CD14-positive monocyte (primary cell): ENCODE data around the gene SLC5A12. TPM values are rescaled to one million over a fixed set of nuclear protein-coding genes. Genes with fewer than 3 reads are reported as not detected.

Experiments used
- DNase-seq, 3 donors: peaks; one replicate each; pipeline ENCODE4 v3.0.0-alpha.2; 2011 to 2022
- H2AFZ ChIP-seq: 2 replicates; pipeline ENCODE4 v1.6.0; 2012; ENCODE audit warnings: mild to moderate bottlenecking, low read depth, low read length, inconsistent platforms; ENCODE audit not compliant: insufficient read depth, poor library complexity, severe bottlenecking
- H3K27ac ChIP-seq, 2 donors: 1 replicate in 1 of 2; 2 replicates in 1 of 2; pipeline ENCODE4 v1.5.1; 2012 to 2013; ENCODE audit warnings: low read length in 2 of 2, control low read depth in 1 of 2, inconsistent platforms in 1 of 2, low read depth in 1 of 2, mild to moderate bottlenecking in 1 of 2
- H3K27me3 ChIP-seq, 2 donors: one replicate each; pipeline versions ENCODE4 v1.6.0 to v1.6.1; 2011 to 2013; ENCODE audit warnings: low read length in 2 of 2; ENCODE audit not compliant: control insufficient read depth in 2 of 2, insufficient read depth in 2 of 2
- H3K36me3 ChIP-seq, 2 donors: replicated peaks in 1 of 2; 1 replicate in 1 of 2; 2 replicates in 1 of 2; pipeline versions ENCODE4 v1.5.1 to v1.6.1; 2012 to 2013; ENCODE audit warnings: low read length in 2 of 2, control low read depth in 1 of 2, inconsistent platforms in 1 of 2, mild to moderate bottlenecking in 1 of 2; ENCODE audit not compliant: insufficient read depth in 2 of 2, control insufficient read depth in 1 of 2
- H3K4me1 ChIP-seq, 2 donors: 1 replicate in 1 of 2; 2 replicates in 1 of 2; pipeline versions ENCODE4 v1.5.1 to v1.6.1; 2012 to 2013; ENCODE audit warnings: low read length in 2 of 2, control low read depth in 1 of 2, inconsistent platforms in 1 of 2, mild to moderate bottlenecking in 1 of 2, moderate library complexity in 1 of 2; ENCODE audit not compliant: insufficient read depth in 2 of 2, control insufficient read depth in 1 of 2
- H3K4me2 ChIP-seq: replicated peaks from 2 replicates; pipeline ENCODE3; 2012; ENCODE audit warnings: low read length, moderate library complexity, mild to moderate bottlenecking; ENCODE audit not compliant: poor library complexity, severe bottlenecking; ENCODE audit errors: extremely low read depth
- H3K4me3 ChIP-seq, 3 experiments: fragments of 200-600 bp in 1 of 3; sonication (generic) in 1 of 3; replicated peaks in 1 of 3; 1 replicate in 2 of 3; 2 replicates in 1 of 3; pipeline ENCODE4 v1.5.1; 2011 to 2013; ENCODE audit warnings: low read length in 3 of 3, mild to moderate bottlenecking in 3 of 3, control low read depth in 2 of 3, low read depth in 2 of 3, inconsistent platforms in 1 of 3, moderate library complexity in 1 of 3
- H3K79me2 ChIP-seq: 2 replicates; pipeline ENCODE4 v1.6.0; 2012; ENCODE audit warnings: mild to moderate bottlenecking, control low read depth, inconsistent platforms, low read length, moderate library complexity; ENCODE audit not compliant: insufficient read depth
- H3K9ac ChIP-seq: 2 replicates; pipeline ENCODE4 v1.6.0; 2017; ENCODE audit warnings: low read length, mild to moderate bottlenecking; ENCODE audit not compliant: insufficient read depth, poor library complexity, severe bottlenecking
- H3K9me3 ChIP-seq, 2 donors: replicated peaks in 1 of 2; 1 replicate in 1 of 2; 2 replicates in 1 of 2; pipeline versions ENCODE4 v1.5.1 to v1.6.1; 2012 to 2013; ENCODE audit warnings: low read length in 2 of 2, control low read depth in 1 of 2; ENCODE audit not compliant: control insufficient read depth in 1 of 2, insufficient read depth in 1 of 2
- H4K20me1 ChIP-seq: 2 replicates; pipeline ENCODE4 v1.6.0; 2012; ENCODE audit warnings: mild to moderate bottlenecking, low read length, control low read depth, moderate library complexity; ENCODE audit not compliant: insufficient read depth
- H3K27ac Mint-ChIP-seq, 7 donors: one replicate each; pipeline ENCODE4 v1.8.0; 2020; ENCODE audit warnings: mild to moderate bottlenecking in 7 of 7, mixed read lengths in 7 of 7, moderate library complexity in 6 of 7, inconsistent platforms in 2 of 7
- H3K27me3 Mint-ChIP-seq, 3 donors: one replicate each; pipeline ENCODE4 v1.8.0; 2021 to 2022; ENCODE audit warnings: low read depth in 3 of 3, mild to moderate bottlenecking in 3 of 3, mixed read lengths in 3 of 3, moderate library complexity in 3 of 3, inconsistent platforms in 1 of 3
- H3K36me3 Mint-ChIP-seq, 2 donors: one replicate each; pipeline ENCODE4 v1.8.0; 2020; ENCODE audit warnings: mixed read lengths in 2 of 2, inconsistent platforms in 1 of 2, mild to moderate bottlenecking in 1 of 2
- H3K4me1 Mint-ChIP-seq: one replicate; pipeline ENCODE4 v1.8.0; 2020; ENCODE audit warnings: mild to moderate bottlenecking, mixed read lengths
- H3K4me3 Mint-ChIP-seq, 2 donors: one replicate each; pipeline ENCODE4 v1.8.0; 2020; ENCODE audit warnings: mild to moderate bottlenecking in 2 of 2, mixed read lengths in 2 of 2, moderate library complexity in 1 of 2
- H3K9me3 Mint-ChIP-seq, 7 donors: one replicate each; pipeline ENCODE4 v1.8.0; 2020 to 2022; ENCODE audit warnings: mixed read lengths in 7 of 7, mild to moderate bottlenecking in 6 of 7, moderate library complexity in 6 of 7, inconsistent platforms in 2 of 7
- whole genome bisulfite sequencing: methylation state at CpG from one replicate; pipeline ENCODE4 v1.1.5; 2013; ENCODE audit warnings: missing lambda C conversion rate; ENCODE audit not compliant: insufficient coverage; 5-methylcytosine and 5-hydroxymethylcytosine counted together
- intact Hi-C, 2 donors: fragments of 100-400 bp; cut with micrococcal nuclease; formaldehyde crosslinking; loops; one replicate each; pipeline versions ENCODE4 v1.15.0 to v1.15.1; 2023
- polyA plus RNA-seq, 3 donors: library from polyadenylated mRNA; depleted of rRNA in 1 of 3; unstranded in 2 of 3; stranded (reverse) in 1 of 3; fragments of 300-500 nt in 2 of 3; fragments of >200 nt in 1 of 3; fragmentation: Illumina TruSeq in 2 of 3; gene quantifications; 1 replicate in 2 of 3; 2 replicates in 1 of 3; pipeline ENCODE4 v1.2.3, GENCODE V29; 2012 to 2021
- TF ChIP-seq, protein P1 (sequence below): fragments of 200-600 bp; IDR thresholded peaks from one replicate; pipeline ENCODE4 v1.8.0; 2022; ENCODE audit warnings: antibody characterized with exemption, mild to moderate bottlenecking

Gene SLC5A12
- polyA plus RNA-seq, 3 donors, result not detected

DNA sequence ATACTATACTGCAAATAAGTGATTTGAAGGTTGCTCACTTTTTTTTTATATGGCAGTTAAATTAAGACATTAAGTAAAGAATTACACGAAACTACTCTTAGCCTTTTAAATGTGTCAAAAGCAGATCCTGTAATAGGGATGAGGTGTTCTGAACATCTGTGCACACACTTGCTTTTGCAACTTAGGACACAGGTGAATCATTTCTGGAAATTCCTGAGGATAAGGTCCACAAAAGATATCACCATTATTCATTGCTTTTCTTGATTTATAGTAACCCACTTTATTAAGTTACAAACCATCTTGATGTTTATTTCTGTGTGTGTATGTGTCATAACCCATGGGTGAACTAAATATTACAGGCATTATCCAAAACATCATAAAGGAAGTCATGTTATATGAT is 55.9 kb downstream of the SLC5A12 start:
- Mint-ChIP-seq H3K4me1 (no peaks in the 10 kb centered on the region), H3K4me3 (no peak overlapping the region), H3K9me3 (no peaks in the 10 kb centered on the region), H3K27ac (no peak overlapping the region), H3K27me3 (peaks cover 0 to 2% (median 0%) of the 10 kb centered on the region in 3 donors), H3K36me3 (no peaks in the 10 kb centered on the region)
- no peaks in the 10 kb centered on the region for H4K20me1 ChIP-seq
- H3K79me2 ChIP-seq, result no peaks in the 10 kb centered on the region
- DNase-seq, result no peak
- H3K36me3 ChIP-seq, result no peaks in the 10 kb centered on the region
- H3K4me1 ChIP-seq, result no peaks in the 10 kb centered on the region
- no peak overlapping the region for H2AFZ ChIP-seq
- no peaks in the 10 kb centered on the region for H3K9me3 ChIP-seq
- H3K9ac ChIP-seq, result no peak overlapping the region
- H3K4me3 ChIP-seq, result no peak overlapping the region
- intact Hi-C loops, result no loop called here
- TF ChIP-seq, protein P1, sequence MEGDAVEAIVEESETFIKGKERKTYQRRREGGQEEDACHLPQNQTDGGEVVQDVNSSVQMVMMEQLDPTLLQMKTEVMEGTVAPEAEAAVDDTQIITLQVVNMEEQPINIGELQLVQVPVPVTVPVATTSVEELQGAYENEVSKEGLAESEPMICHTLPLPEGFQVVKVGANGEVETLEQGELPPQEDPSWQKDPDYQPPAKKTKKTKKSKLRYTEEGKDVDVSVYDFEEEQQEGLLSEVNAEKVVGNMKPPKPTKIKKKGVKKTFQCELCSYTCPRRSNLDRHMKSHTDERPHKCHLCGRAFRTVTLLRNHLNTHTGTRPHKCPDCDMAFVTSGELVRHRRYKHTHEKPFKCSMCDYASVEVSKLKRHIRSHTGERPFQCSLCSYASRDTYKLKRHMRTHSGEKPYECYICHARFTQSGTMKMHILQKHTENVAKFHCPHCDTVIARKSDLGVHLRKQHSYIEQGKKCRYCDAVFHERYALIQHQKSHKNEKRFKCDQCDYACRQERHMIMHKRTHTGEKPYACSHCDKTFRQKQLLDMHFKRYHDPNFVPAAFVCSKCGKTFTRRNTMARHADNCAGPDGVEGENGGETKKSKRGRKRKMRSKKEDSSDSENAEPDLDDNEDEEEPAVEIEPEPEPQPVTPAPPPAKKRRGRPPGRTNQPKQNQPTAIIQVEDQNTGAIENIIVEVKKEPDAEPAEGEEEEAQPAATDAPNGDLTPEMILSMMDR, result no peak
- no peak overlapping the region for H3K27ac ChIP-seq
- H3K27me3 ChIP-seq, result no peaks in the 10 kb centered on the region
- H3K4me2 ChIP-seq, result no peak overlapping the region
- WGBS, result no CpG with 5 or more reads among the region's 1 CpG

DNA sequence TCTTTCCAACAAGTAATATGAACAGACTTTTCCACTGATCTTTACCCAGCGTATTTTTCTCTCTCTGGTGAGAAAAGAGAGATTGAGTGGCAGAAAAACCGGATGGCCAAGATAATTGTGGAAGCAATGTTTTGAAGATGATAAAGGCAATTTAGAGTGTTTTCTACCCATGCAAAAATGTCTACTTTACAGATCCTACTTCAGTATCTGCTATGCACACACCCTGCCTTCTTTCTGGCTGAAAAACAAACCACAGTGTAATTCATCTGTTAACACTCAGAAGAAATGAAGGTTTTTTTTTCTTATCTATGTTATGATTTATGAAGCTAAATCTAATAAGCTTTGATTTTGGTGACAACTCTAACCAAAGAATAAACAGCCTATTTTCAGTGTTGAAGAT is 56.8 kb downstream of the SLC5A12 start:
- H3K79me2 ChIP-seq, result no peaks in the 10 kb centered on the region
- no peak overlapping the region for H2AFZ ChIP-seq
- peaks cover 0 to 2% (median 0%) of the 10 kb centered on the region in 3 donors for H3K27me3 Mint-ChIP-seq
- no peak overlapping the region for H3K4me2 ChIP-seq
- H3K4me1 ChIP-seq, result no peaks in the 10 kb centered on the region
- no peaks in the 10 kb centered on the region for H3K9me3 Mint-ChIP-seq
- H3K27me3 ChIP-seq, result no peaks in the 10 kb centered on the region
- no peak overlapping the region for H3K4me3 Mint-ChIP-seq
- no CpG with 5 or more reads among the region's 2 CpGs for WGBS
- H4K20me1 ChIP-seq, result no peaks in the 10 kb centered on the region
- H3K27ac ChIP-seq, result no peak overlapping the region
- DNase-seq, result no peak
- no peak overlapping the region for H3K9ac ChIP-seq
- no peak overlapping the region for H3K27ac Mint-ChIP-seq
- intact Hi-C loops, result no loop called here
- H3K36me3 ChIP-seq, result no peaks in the 10 kb centered on the region
- no peak overlapping the region for H3K4me3 ChIP-seq
- no peaks in the 10 kb centered on the region for H3K36me3 Mint-ChIP-seq
- H3K4me1 Mint-ChIP-seq, result no peaks in the 10 kb centered on the region
- TF ChIP-seq, protein P1, result no peak
- H3K9me3 ChIP-seq, result no peaks in the 10 kb centered on the region
